Osteocyte (in vitro differentiated cells): Measurements from ENCODE around the gene TAF8. TPM values are rescaled to one million over a fixed set of nuclear protein-coding genes. Genes with fewer than 3 reads are reported as not detected.

Source experiments
- DNase-seq: peaks from one replicate; pipeline ENCODE4 v3.0.0; 2021; ENCODE audit warnings: mixed read lengths; ENCODE audit not compliant: unreplicated experiment; ENCODE audit errors: extremely low spot score
- H3K27ac Mint-ChIP-seq: one replicate; pipeline ENCODE4 v1.8.0; 2021; ENCODE audit warnings: mild to moderate bottlenecking, mixed read lengths; ENCODE audit not compliant: unreplicated experiment
- H3K27me3 Mint-ChIP-seq: one replicate; pipeline ENCODE4 v1.8.0; 2021; ENCODE audit warnings: mixed read lengths; ENCODE audit not compliant: unreplicated experiment
- H3K36me3 Mint-ChIP-seq: one replicate; pipeline ENCODE4 v1.8.0; 2021; ENCODE audit warnings: mixed read lengths; ENCODE audit not compliant: unreplicated experiment
- H3K4me1 Mint-ChIP-seq: one replicate; pipeline ENCODE4 v1.8.0; 2021; ENCODE audit warnings: mixed read lengths; ENCODE audit not compliant: unreplicated experiment
- H3K4me3 Mint-ChIP-seq: one replicate; pipeline ENCODE4 v1.8.0; 2021; ENCODE audit warnings: mild to moderate bottlenecking, moderate library complexity, mixed read lengths; ENCODE audit not compliant: unreplicated experiment
- H3K9me3 Mint-ChIP-seq: one replicate; pipeline ENCODE4 v1.8.0; 2021; ENCODE audit warnings: mixed read lengths; ENCODE audit not compliant: unreplicated experiment
- total RNA-seq: library from RNA; stranded (reverse); gene quantifications from 2 replicates; pipeline ENCODE4 v1.2.1, GENCODE V29; 2021
- TF ChIP-seq, protein P1 (sequence below): fragments of 200-600 bp; sonication (generic); IDR thresholded peaks from 2 replicates; pipeline ENCODE4 v1.5.0; 2021; ENCODE audit warnings: antibody characterized with exemption, mild to moderate bottlenecking, moderate library complexity

TAF8 gene
- total RNA-seq, 1 donor from 2014 or later = 27.6 TPM

DNA sequence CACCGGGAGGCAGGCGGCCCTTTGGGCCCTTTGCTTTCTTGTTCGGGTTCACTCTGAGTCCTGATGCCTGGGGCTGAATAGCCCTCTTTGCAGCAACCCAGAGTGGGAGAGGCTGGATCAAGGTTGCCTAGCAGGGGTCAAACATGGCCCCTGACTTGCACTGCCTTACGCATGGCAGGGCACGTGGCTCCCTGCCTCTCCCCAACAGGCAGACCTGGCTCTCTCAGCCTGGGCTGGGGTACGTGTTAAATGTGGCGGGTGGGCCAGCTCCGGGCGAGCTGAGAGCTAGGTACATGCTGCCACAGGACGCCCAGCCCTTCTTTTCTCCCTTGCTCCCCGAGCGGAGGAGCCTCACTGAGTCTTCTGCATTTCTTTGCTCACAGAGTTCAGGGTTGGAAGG is 84.8 kb downstream of the TAF8 start:
- Mint-ChIP-seq H3K4me1 (peaks cover 34% of the 10 kb centered on the region), H3K4me3 (no peak overlapping the region), H3K9me3 (no peaks in the 10 kb centered on the region), H3K36me3 (no peaks in the 10 kb centered on the region), H3K27me3 (no peaks in the 10 kb centered on the region), H3K27ac (no peak overlapping the region)
- no peak for DNase-seq
- TF ChIP-seq, protein P1, sequence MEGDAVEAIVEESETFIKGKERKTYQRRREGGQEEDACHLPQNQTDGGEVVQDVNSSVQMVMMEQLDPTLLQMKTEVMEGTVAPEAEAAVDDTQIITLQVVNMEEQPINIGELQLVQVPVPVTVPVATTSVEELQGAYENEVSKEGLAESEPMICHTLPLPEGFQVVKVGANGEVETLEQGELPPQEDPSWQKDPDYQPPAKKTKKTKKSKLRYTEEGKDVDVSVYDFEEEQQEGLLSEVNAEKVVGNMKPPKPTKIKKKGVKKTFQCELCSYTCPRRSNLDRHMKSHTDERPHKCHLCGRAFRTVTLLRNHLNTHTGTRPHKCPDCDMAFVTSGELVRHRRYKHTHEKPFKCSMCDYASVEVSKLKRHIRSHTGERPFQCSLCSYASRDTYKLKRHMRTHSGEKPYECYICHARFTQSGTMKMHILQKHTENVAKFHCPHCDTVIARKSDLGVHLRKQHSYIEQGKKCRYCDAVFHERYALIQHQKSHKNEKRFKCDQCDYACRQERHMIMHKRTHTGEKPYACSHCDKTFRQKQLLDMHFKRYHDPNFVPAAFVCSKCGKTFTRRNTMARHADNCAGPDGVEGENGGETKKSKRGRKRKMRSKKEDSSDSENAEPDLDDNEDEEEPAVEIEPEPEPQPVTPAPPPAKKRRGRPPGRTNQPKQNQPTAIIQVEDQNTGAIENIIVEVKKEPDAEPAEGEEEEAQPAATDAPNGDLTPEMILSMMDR = no peak

DNA sequence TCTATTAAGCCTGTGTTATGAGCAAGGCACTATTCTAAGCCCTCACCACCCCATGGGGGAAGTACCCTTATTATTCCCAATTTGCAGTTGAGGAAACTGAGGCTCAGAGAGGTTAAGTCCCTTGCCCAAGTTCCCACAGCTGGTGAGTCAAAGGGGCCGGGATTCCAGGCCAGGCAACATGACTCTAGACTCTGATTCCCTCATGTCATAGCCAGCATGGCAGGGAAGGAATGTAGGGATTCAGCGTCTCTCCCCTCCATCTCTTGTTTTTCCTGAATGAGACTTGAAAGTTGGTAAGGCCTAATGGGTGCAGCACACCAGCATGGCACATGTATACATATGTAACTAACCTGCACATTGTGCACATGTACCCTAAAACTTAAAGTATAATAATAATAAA is 85.4 kb downstream of the TAF8 start:
- no peaks in the 10 kb centered on the region for H3K36me3 Mint-ChIP-seq
- peaks cover 40% of the 10 kb centered on the region for H3K4me1 Mint-ChIP-seq
- TF ChIP-seq, protein P1 = no peak
- no peaks in the 10 kb centered on the region for H3K27me3 Mint-ChIP-seq
- no peak overlapping the region for H3K4me3 Mint-ChIP-seq
- DNase-seq = no peak
- no peak overlapping the region for H3K27ac Mint-ChIP-seq
- no peaks in the 10 kb centered on the region for H3K9me3 Mint-ChIP-seq

DNA sequence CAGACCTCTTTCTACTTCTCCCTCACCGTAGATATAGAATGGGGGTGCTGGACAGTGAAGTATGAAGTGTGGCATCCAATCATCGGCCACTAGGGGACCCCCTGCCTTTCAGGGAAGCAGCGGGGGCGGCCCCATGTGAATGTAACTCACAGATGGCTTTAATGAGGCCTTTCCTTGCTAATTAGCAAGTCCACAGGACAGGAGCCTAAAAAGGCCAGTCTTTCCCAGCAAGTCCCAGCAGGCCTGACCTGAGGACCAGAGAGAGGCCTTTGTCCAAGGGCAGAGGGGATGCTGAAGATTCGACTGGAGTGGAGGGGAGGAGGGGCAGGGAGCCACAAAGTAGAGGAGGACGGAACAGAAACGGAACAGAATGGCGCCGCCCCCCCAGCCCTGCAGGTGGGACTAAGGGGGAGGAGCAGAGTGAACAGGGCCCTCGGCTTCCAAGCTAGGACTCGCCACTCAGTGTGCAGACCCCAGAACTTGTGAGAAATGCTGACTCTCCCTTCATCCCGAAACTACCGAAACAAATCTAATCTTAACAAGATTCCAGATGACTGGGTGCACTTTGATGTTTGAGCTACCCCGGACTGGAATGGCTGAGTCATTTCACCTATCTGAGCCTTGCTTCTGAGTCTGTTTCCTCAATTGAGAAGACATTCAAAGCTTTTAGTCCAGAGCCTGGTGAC is 86.3 kb downstream of the TAF8 start:
- no peak for DNase-seq
- Mint-ChIP-seq H3K4me3 (no peak overlapping the region), H3K9me3 (no peaks in the 10 kb centered on the region), H3K36me3 (no peaks in the 10 kb centered on the region), H3K27ac (peak overlapping the region; percentile 68), H3K4me1 (peaks cover 46% of the 10 kb centered on the region), H3K27me3 (no peaks in the 10 kb centered on the region)
- TF ChIP-seq, protein P1 = peak; percentile 35

Other genes starting within 250 kb of the TAF8 start
- 5.2 and 5.4 TPM in 2 replicates for gene USP49, start 155.1 kb upstream of the TAF8 start, total RNA-seq
- 24.3 and 30.0 TPM in 2 replicates for gene MED20, start 129.4 kb upstream of the TAF8 start, total RNA-seq
- gene BYSL, start 129.0 kb upstream of the TAF8 start, total RNA-seq = 20.2 and 22.7 TPM in 2 replicates
- 82.7 and 91.2 TPM in 2 replicates for gene CCND3, start 108.7 kb upstream of the TAF8 start, total RNA-seq
- gene C6orf132, start 92.1 kb downstream of the TAF8 start, total RNA-seq = 4.0 and 4.3 TPM in 2 replicates
- gene GUCA1A, start 122.8 kb downstream of the TAF8 start, total RNA-seq = not detected in 2 replicates
- 0.76 and 1.0 TPM in 2 replicates for gene GUCA1B, start 144.4 kb downstream of the TAF8 start, total RNA-seq
- gene MRPS10, start 167.3 kb downstream of the TAF8 start, total RNA-seq = 30.6 and 33.1 TPM in 2 replicates